CD4-positive, alpha-beta T cell treated with Interferon alpha-2 for 1 hour (primary cell): Measurements from ENCODE around the gene IFT27.
A peak's percentile ranks its signal among the peaks of the same experiment; 100 is the strongest.
"Not testable (repeated sequence)": the region's sequence is repeated elsewhere in the genome, so short reads cannot be mapped to it uniquely, and the experiment has no call there.

Source experiments
- DNase-seq, 2 donors: peaks; one replicate each; pipeline ENCODE4 v3.0.0-alpha.2; 2020 to 2022

The IFT27 gene

GRCh38 chr22:36764641-36765040 is 11.3 kb downstream of the IFT27 start:
- DNase-seq, result no peak

GRCh38 chr22:36764060-36764459 is 11.9 kb downstream of the IFT27 start:
- no peak for DNase-seq

GRCh38 chr22:36763576-36763975 is 12.3 kb downstream of the IFT27 start:
- DNase-seq, result no peak

- DNase-seq, result no peak
These were observed 13.1 kb downstream of the IFT27 start for GRCh38 chr22:36762687-36763260.

GRCh38 chr22:36761553-36762240 is 14.2 kb downstream of the IFT27 start:
- no peak for DNase-seq

GRCh38 chr22:36760786-36761185 is 15.1 kb downstream of the IFT27 start:
- no peak for DNase-seq

- DNase-seq, result no peak
These were observed 16.3 kb downstream of the IFT27 start for GRCh38 chr22:36759481-36760159.

GRCh38 chr22:36758792-36759271 is 17.1 kb downstream of the IFT27 start:
- no peak for DNase-seq

- DNase-seq, result peak; percentile 72
These were observed 18.2 kb downstream of the IFT27 start for GRCh38 chr22:36757668-36758211.

GRCh38 chr22:36756746-36757655 is 18.9 kb downstream of the IFT27 start:
- DNase-seq, result no peak

- no peak for DNase-seq
These were observed 19.9 kb downstream of the IFT27 start for GRCh38 chr22:36756031-36756430.

- DNase-seq, result no peak
These were observed 20.6 kb downstream of the IFT27 start for GRCh38 chr22:36755316-36755715.

- not testable (repeated sequence) for DNase-seq
These were observed 21.0 kb downstream of the IFT27 start for GRCh38 chr22:36754881-36755280.

GRCh38 chr22:36753916-36754315 is 22.0 kb downstream of the IFT27 start:
- DNase-seq, result no peak

GRCh38 chr22:36753120-36753802 is 22.7 kb downstream of the IFT27 start:
- no peak for DNase-seq

- DNase-seq, result no peak
These were observed 29.4 kb downstream of the IFT27 start for GRCh38 chr22:36746375-36746970.

- no peak for DNase-seq
These were observed 30.5 kb downstream of the IFT27 start for GRCh38 chr22:36745301-36745995.

- no peak for DNase-seq
These were observed 31.1 kb downstream of the IFT27 start for GRCh38 chr22:36744791-36745190.

GRCh38 chr22:36744413-36744765 is 31.5 kb downstream of the IFT27 start:
- no peak for DNase-seq

- no peak for DNase-seq
These were observed 32.1 kb downstream of the IFT27 start for GRCh38 chr22:36743591-36744412.
